ENCODE data around the gene ZNHIT2. TPM values are rescaled to one million over a fixed set of nuclear protein-coding genes. Genes with fewer than 3 reads are reported as not detected.

Gene ZNHIT2
- total RNA-seq, 6 experiments from 2014 or later, result 4.9 to 15.7 (median 6.2) TPM

GRCh38 chr11:65129649-65130441 lies 12.3 kb upstream of the ZNHIT2 start:
- WGBS (ENCODE audit: insufficient coverage, low coverage, low lambda C conversion rate, missing lambda C conversion rate), result no CpG with 5 or more reads among the region's 13 CpGs
- Histone ChIP-seq H3K9me3 (no peaks in the 10 kb centered on the region), H3K27ac (no peak overlapping the region), H3K36me3 (peaks cover 11 to 81% (median 34%) of the 10 kb centered on the region in 4 donors), H3K27me3 (no peaks in the 10 kb centered on the region), H3K4me3 (no peak overlapping the region), H3K4me1 (peaks cover 0 to 16% (median 6%) of the 10 kb centered on the region in 4 donors)
- no peak for TF ChIP-seq POLR2A (IDR thresholded peaks at IDR 0.05)
- no peak for TF ChIP-seq CTCF (IDR thresholded peaks at IDR 0.05)
- peak in 2 of 3 donors; percentile 23 to 49 for DNase-seq
- ATAC-seq, result no peak
- intact Hi-C loops (cut with DNase I), result loop anchor here in 1 of 2 donors (10.0 kb wide), 2 partner anchors 55 to 125 kb away; partner anchors contain the start of gene CAPN1

- H3K36me3 ChIP-seq, result peaks cover 11 to 82% (median 34%) of the 10 kb centered on the region in 4 donors
- peak in 1 of 3 donors; percentile 42 for DNase-seq
- no peak overlapping the region for H3K4me3 ChIP-seq
- peaks cover 0 to 16% (median 6%) of the 10 kb centered on the region in 4 donors for H3K4me1 ChIP-seq
- no peak for TF ChIP-seq POLR2A (IDR thresholded peaks at IDR 0.05)
- no peak for TF ChIP-seq CTCF (IDR thresholded peaks at IDR 0.05)
- no peak overlapping the region for H3K27ac ChIP-seq
- no peaks in the 10 kb centered on the region for H3K9me3 ChIP-seq
- H3K27me3 ChIP-seq, result no peaks in the 10 kb centered on the region
- WGBS (ENCODE audit: insufficient coverage, low coverage, low lambda C conversion rate, missing lambda C conversion rate), result 67% methylated on average over 6 of the region's 15 CpGs
- peak in 1 of 4 donors; percentile 4 for ATAC-seq
- intact Hi-C loops (cut with DNase I), result loop anchor here in 1 of 2 donors (10.0 kb wide), 1 partner anchor 56 kb away; the partner anchor contains the start of gene CAPN1
Observed at GRCh38 chr11:65128182-65129145, 11.0 kb upstream of the ZNHIT2 start.

- TF ChIP-seq CTCF (IDR thresholded peaks at IDR 0.05), result no peak
- TF ChIP-seq POLR2A (IDR thresholded peaks at IDR 0.05), result no peak
- H3K9me3 ChIP-seq, result no peaks in the 10 kb centered on the region
- WGBS (ENCODE audit: insufficient coverage, low coverage, low lambda C conversion rate, missing lambda C conversion rate), result 67% methylated on average over 9 of the region's 12 CpGs
- H3K4me1 ChIP-seq, result peaks cover 0 to 11% (median 4%) of the 10 kb centered on the region in 4 donors
- H3K27ac ChIP-seq, result no peak overlapping the region
- H3K27me3 ChIP-seq, result no peaks in the 10 kb centered on the region
- H3K4me3 ChIP-seq, result no peak overlapping the region
- intact Hi-C loops (cut with DNase I), result loop anchor here in 1 of 2 donors (10.0 kb wide), 1 partner anchor 57 kb away; the partner anchor contains the start of gene CAPN1
- ATAC-seq, result no peak
- peaks cover 11 to 79% (median 32%) of the 10 kb centered on the region in 4 donors for H3K36me3 ChIP-seq
- no peak for DNase-seq
Observed at GRCh38 chr11:65127473-65128181, 10.1 kb upstream of the ZNHIT2 start.
